Loucy (cell line): ENCODE results near the gene IGDCC3.

Source experiments
- H2AFZ ChIP-seq: fragments of 200-600 bp; sonication (generic); 2 replicates; pipeline ENCODE4 v1.6.0; 2016; ENCODE audit warnings: antibody characterized with exemption, mild to moderate bottlenecking, low read length, moderate library complexity
- H3F3A ChIP-seq: fragments of 200-600 bp; 2 replicates; pipeline ENCODE4 v1.6.0; 2016; ENCODE audit warnings: antibody characterized with exemption, low read depth, mild to moderate bottlenecking
- H3K27me3 ChIP-seq: fragments of 200-600 bp; sonication (generic); 2 replicates; pipeline ENCODE4 v1.6.1; 2014; ENCODE audit warnings: low read length, mild to moderate bottlenecking; ENCODE audit not compliant: insufficient read depth, poor library complexity, severe bottlenecking
- H3K36me3 ChIP-seq: fragments of 200-600 bp; sonication (generic); 2 replicates; pipeline ENCODE4 v1.6.1; 2016; ENCODE audit warnings: low read length; ENCODE audit not compliant: insufficient read depth
- H3K4me1 ChIP-seq: fragments of 200-600 bp; sonication (generic); 2 replicates; pipeline ENCODE4 v1.5.1; 2014; ENCODE audit warnings: low read length, mild to moderate bottlenecking; ENCODE audit not compliant: insufficient read depth, poor library complexity, severe bottlenecking
- H3K4me2 ChIP-seq: fragments of 200-600 bp; sonication (generic); 2 replicates; pipeline ENCODE4 v1.6.0; 2014; ENCODE audit warnings: antibody characterized with exemption, low read length, low read depth, mild to moderate bottlenecking; ENCODE audit not compliant: poor library complexity, severe bottlenecking
- H3K4me3 ChIP-seq: fragments of 200-600 bp; sonication (generic); 2 replicates; pipeline ENCODE4 v1.5.1; 2014; ENCODE audit warnings: low read length, mild to moderate bottlenecking, mixed read lengths; ENCODE audit not compliant: poor library complexity, severe bottlenecking
- H3K79me2 ChIP-seq: fragments of 200-600 bp; sonication (generic); 2 replicates; pipeline ENCODE4 v1.6.1; 2014; ENCODE audit warnings: low read length; ENCODE audit not compliant: insufficient read depth
- H3K9ac ChIP-seq: fragments of 200-600 bp; sonication (generic); 2 replicates; pipeline ENCODE4 v1.6.0; 2014; ENCODE audit warnings: mild to moderate bottlenecking, low read depth, low read length, moderate library complexity; ENCODE audit not compliant: poor library complexity, severe bottlenecking
- H3K9me2 ChIP-seq: fragments of 200-600 bp; sonication (generic); replicated peaks from 2 replicates; pipeline ENCODE4 v1.6.1; 2016; ENCODE audit warnings: low read depth, low read length, mixed read lengths
- H3K9me3 ChIP-seq: fragments of 200-600 bp; sonication (generic); 2 replicates; pipeline ENCODE4 v1.6.1; 2014; ENCODE audit warnings: mild to moderate bottlenecking, antibody characterized with exemption, low read length, low read depth; ENCODE audit not compliant: insufficient read depth
- H4K20me1 ChIP-seq: fragments of 200-600 bp; sonication (generic); 2 replicates; pipeline ENCODE4 v1.6.0; 2014; ENCODE audit warnings: antibody characterized with exemption, low read length, mild to moderate bottlenecking; ENCODE audit not compliant: insufficient read depth, poor library complexity, severe bottlenecking
- EZH2phosphoT487 ChIP-seq: fragments of 200-600 bp; IDR thresholded peaks from 2 replicates; pipeline ENCODE4 v1.6.1; 2018; ENCODE audit warnings: antibody characterized with exemption, mild to moderate bottlenecking, moderate library complexity, borderline replicate concordance
- TF ChIP-seq, protein P1 (sequence below): fragments of 200-600 bp; sonication (generic); conservative IDR thresholded peaks from 2 replicates; pipeline ENCODE4 v1.5.1; 2014; ENCODE audit warnings: mild to moderate bottlenecking, antibody characterized with exemption, low read length

Gene IGDCC3

DNA sequence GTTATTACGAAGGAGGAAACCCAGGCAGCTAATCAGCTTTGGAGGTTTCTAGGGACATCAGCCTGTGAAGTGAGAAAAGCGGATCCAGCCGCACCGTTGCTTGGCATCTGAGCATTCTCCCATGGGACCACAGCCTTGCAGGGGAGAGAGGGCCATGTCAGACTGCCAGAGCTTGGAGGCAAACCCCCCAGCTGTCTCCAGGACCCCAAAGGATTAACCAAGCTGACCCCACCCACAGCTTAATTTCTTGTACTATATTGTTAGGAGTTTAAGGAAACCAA lies 5.1 kb downstream of the IGDCC3 start:
- no peaks in the 10 kb centered on the region for H3F3A ChIP-seq
- no peaks in the 10 kb centered on the region for H4K20me1 ChIP-seq
- H3K9ac ChIP-seq: no peak overlapping the region
- peaks cover 6% of the 10 kb centered on the region for H3K4me1 ChIP-seq
- no peak overlapping the region for H3K4me3 ChIP-seq
- H3K79me2 ChIP-seq: no peaks in the 10 kb centered on the region
- TF ChIP-seq, protein P1, sequence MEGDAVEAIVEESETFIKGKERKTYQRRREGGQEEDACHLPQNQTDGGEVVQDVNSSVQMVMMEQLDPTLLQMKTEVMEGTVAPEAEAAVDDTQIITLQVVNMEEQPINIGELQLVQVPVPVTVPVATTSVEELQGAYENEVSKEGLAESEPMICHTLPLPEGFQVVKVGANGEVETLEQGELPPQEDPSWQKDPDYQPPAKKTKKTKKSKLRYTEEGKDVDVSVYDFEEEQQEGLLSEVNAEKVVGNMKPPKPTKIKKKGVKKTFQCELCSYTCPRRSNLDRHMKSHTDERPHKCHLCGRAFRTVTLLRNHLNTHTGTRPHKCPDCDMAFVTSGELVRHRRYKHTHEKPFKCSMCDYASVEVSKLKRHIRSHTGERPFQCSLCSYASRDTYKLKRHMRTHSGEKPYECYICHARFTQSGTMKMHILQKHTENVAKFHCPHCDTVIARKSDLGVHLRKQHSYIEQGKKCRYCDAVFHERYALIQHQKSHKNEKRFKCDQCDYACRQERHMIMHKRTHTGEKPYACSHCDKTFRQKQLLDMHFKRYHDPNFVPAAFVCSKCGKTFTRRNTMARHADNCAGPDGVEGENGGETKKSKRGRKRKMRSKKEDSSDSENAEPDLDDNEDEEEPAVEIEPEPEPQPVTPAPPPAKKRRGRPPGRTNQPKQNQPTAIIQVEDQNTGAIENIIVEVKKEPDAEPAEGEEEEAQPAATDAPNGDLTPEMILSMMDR: no peak
- TF ChIP-seq EZH2phosphoT487: no peak
- H3K27me3 ChIP-seq: no peaks in the 10 kb centered on the region
- H2AFZ ChIP-seq: no peak overlapping the region
- H3K9me2 ChIP-seq: no peaks in the 10 kb centered on the region
- H3K4me2 ChIP-seq: no peak overlapping the region
- H3K9me3 ChIP-seq: no peaks in the 10 kb centered on the region
- H3K36me3 ChIP-seq: no peaks in the 10 kb centered on the region

DNA sequence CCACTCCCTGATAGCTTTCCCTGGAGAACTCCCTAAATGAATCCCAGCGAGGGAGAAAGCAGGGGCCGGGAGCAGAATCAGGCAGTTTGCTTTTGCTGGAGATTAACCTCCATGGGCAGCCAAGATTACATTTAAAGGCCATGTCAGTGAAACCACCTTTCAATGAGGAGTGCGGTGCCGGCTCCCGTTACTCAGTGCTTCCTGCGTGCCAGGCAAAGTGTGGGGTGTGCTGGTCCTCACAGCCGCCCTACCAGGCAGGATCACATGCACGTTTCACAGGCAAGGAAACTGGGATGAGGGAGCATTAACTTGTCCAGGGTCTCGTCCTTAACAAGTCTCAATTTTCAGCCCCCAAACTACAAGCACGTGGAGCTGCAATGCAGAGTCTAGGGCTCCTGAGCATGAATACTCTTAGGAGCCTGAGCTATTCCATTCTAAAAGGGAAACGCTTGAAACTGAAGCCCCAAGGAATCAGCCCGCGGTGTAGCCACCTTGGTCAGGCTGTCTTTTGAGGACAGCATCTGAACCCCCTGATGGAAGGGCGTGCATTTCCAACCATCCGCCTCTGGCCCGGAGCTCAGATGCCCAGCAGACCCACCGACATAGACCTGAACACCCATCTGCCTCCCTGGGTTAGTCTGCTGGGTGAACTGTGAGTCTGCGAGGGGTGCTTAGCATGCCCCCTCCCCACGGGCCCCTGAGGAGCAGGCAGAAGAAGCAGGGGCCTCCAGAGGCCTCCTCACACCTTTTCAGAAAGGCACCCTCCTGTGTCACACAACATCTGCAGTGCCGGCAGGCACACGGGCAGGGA lies 5.6 kb downstream of the IGDCC3 start:
- H3K4me3 ChIP-seq: no peak overlapping the region
- H3K9me3 ChIP-seq: no peaks in the 10 kb centered on the region
- no peak overlapping the region for H3K4me2 ChIP-seq
- no peaks in the 10 kb centered on the region for H3K27me3 ChIP-seq
- no peaks in the 10 kb centered on the region for H4K20me1 ChIP-seq
- H2AFZ ChIP-seq: no peak overlapping the region
- no peak overlapping the region for H3K9ac ChIP-seq
- TF ChIP-seq, protein P1: no peak
- TF ChIP-seq EZH2phosphoT487: no peak
- peaks cover 6% of the 10 kb centered on the region for H3K4me1 ChIP-seq
- H3K79me2 ChIP-seq: no peaks in the 10 kb centered on the region
- H3K9me2 ChIP-seq: no peaks in the 10 kb centered on the region
- no peaks in the 10 kb centered on the region for H3K36me3 ChIP-seq
- no peaks in the 10 kb centered on the region for H3F3A ChIP-seq

DNA sequence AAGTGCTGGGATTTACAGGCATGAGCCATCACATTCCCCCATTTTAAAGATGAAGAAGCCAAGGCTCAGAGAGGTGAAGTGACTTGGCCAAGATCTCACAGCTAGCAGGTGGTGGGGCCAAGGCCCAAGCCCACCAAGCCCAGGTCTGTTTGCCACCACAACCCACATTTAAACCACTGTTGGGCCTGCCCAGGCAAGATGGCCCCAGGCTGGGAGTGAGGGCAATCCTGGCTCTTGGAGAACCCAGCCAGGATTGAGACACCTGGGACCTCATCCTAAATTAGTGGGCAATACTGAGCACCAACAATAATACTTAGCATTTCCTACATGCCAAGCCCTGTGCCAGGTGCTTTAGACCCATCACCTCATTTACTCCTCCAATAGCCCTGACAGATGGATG lies 6.9 kb downstream of the IGDCC3 start:
- Histone ChIP-seq H2AFZ (no peak overlapping the region), H3K9me2 (no peaks in the 10 kb centered on the region), H3K4me3 (no peak overlapping the region), H3K9me3 (no peaks in the 10 kb centered on the region), H3K4me1 (peaks cover 13% of the 10 kb centered on the region), H3K36me3 (no peaks in the 10 kb centered on the region), H3F3A (no peaks in the 10 kb centered on the region), H3K9ac (no peak overlapping the region), H3K79me2 (no peaks in the 10 kb centered on the region), H3K27me3 (no peaks in the 10 kb centered on the region), H3K4me2 (no peak overlapping the region), H4K20me1 (no peaks in the 10 kb centered on the region)
- TF ChIP-seq, protein P1: no peak
- TF ChIP-seq EZH2phosphoT487: no peak
